AG10803 (cell line): ENCODE measurements around the gene LARGE2.

Source experiments
- DNase-seq: peaks from one replicate; pipeline ENCODE4 v3.0.0; 2010; ENCODE audit warnings: low read depth
- H3K4me3 ChIP-seq: 2 replicates; pipeline ENCODE4 v1.5.1; 2011; ENCODE audit warnings: mild to moderate bottlenecking, low read length, control low read depth
- CTCF ChIP-seq: conservative IDR thresholded peaks from 2 replicates; pipeline ENCODE4 v1.5.1; 2011; ENCODE audit warnings: mild to moderate bottlenecking, low read length, control low read depth, inconsistent platforms

The LARGE2 gene

GRCh38 chr11:45931739-45932138 lies 9.3 kb downstream of the LARGE2 start:
- no peak for DNase-seq
- H3K4me3 ChIP-seq = no peak overlapping the region
- TF ChIP-seq CTCF = no peak

- no peak overlapping the region for H3K4me3 ChIP-seq
- no peak for TF ChIP-seq CTCF
Observed at GRCh38 chr11:45932217-45932616, 9.8 kb downstream of the LARGE2 start.

GRCh38 chr11:45933131-45933831 lies 10.8 kb downstream of the LARGE2 start:
- peak; percentile 33 for DNase-seq
- no peak overlapping the region for H3K4me3 ChIP-seq

More at GRCh38 chr11:45932217-45932616, 9.8 kb downstream of the LARGE2 start:
- no peak for DNase-seq

GRCh38 chr11:45933846-45934579 lies 11.6 kb downstream of the LARGE2 start:
- DNase-seq = no peak
- TF ChIP-seq CTCF = no peak
- no peak overlapping the region for H3K4me3 ChIP-seq

More at GRCh38 chr11:45933131-45933831, 10.8 kb downstream of the LARGE2 start:
- TF ChIP-seq CTCF = no peak

- TF ChIP-seq CTCF = no peak
- DNase-seq = no peak
Observed at GRCh38 chr11:45934580-45935318, 12.3 kb downstream of the LARGE2 start.

DNA sequence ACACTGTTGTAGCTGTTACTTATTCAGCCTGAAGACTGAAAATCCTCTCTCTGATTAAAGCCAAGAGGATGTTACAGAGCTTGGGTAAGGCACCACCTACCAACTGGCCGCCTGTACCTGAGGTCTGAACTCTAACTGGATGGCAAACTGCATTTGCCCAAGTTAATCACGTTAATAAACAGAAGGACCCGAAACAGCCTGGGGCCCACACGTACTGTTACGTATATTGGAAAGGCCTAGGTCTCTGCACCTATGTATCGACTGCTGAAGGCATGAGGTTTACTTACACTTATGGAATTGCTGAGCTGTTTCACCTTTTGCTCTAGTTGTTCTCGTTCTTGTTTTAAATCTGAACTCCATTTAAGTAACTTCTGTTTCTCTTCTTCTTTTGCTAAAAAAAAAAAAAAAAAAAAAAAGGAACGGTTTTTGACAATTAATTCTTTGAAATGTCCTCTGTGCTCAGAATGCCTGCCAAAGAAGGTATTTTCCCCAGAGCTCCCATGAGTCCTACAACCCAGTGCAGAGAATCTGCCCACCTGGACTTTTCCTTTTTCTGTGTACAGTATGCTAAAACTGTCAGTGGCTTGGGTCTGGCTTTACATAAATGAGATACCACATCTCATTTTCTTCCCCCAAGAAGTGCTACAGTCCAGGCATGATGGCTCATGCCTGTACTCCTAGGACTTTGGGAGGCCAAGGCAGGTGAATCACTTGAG lies 13.1 kb downstream of the LARGE2 start:
- H3K4me3 ChIP-seq = no peak overlapping the region
- no peak for TF ChIP-seq CTCF
- no peak for DNase-seq

More at GRCh38 chr11:45934580-45935318, 12.3 kb downstream of the LARGE2 start:
- no peak overlapping the region for H3K4me3 ChIP-seq
